Neuronal stem cell (in vitro differentiated cells): Measurements from ENCODE around the gene RNF13.

Source experiments
- DNase-seq: peaks from one replicate; pipeline ENCODE4 v3.0.0-alpha.2; 2013; ENCODE audit warnings: low spot score
- H2AFZ ChIP-seq: one replicate; pipeline ENCODE4 v1.6.1; 2013; ENCODE audit warnings: mild to moderate bottlenecking, low read length, inconsistent platforms
- H2AK5ac ChIP-seq: 2 replicates; pipeline ENCODE4 v1.6.1; 2013; ENCODE audit warnings: low read depth, mild to moderate bottlenecking, inconsistent platforms, low read length, moderate library complexity, mixed read lengths
- H2BK120ac ChIP-seq: 2 replicates; pipeline ENCODE4 v1.6.1; 2013; ENCODE audit warnings: low read depth, mild to moderate bottlenecking, inconsistent platforms, low read length, moderate library complexity, mixed read lengths
- H2BK12ac ChIP-seq: one replicate; pipeline ENCODE4 v1.6.1; 2013; ENCODE audit warnings: low read length, inconsistent platforms
- H2BK15ac ChIP-seq: 2 replicates; pipeline ENCODE4 v1.6.1; 2013; ENCODE audit warnings: mild to moderate bottlenecking, low read length, inconsistent platforms, mixed read lengths
- H2BK5ac ChIP-seq: one replicate; pipeline ENCODE4 v1.6.1; 2013; ENCODE audit warnings: inconsistent platforms, mild to moderate bottlenecking, low read length, moderate library complexity
- H3K14ac ChIP-seq: one replicate; pipeline ENCODE4 v1.6.1; 2013; ENCODE audit warnings: low read length, inconsistent platforms
- H3K18ac ChIP-seq: 2 replicates; pipeline ENCODE4 v1.6.1; 2013; ENCODE audit warnings: low read length, inconsistent platforms
- H3K23ac ChIP-seq: 2 replicates; pipeline ENCODE4 v1.6.1; 2013; ENCODE audit warnings: low read depth, mild to moderate bottlenecking, mixed read lengths, low read length, inconsistent platforms; ENCODE audit not compliant: poor library complexity
- H3K27ac ChIP-seq: replicated peaks from 3 replicates; pipeline ENCODE4 v1.5.1; 2013; ENCODE audit warnings: low read length, inconsistent platforms
- H3K27me3 ChIP-seq, 3 experiments: 2 replicates each; pipeline ENCODE4 v1.6.1; 2013; ENCODE audit warnings: low read length in 3 of 3, mild to moderate bottlenecking in 2 of 3, inconsistent platforms in 1 of 3, low read depth in 1 of 3, mixed read lengths in 1 of 3, moderate library complexity in 1 of 3; ENCODE audit not compliant: control insufficient read depth in 3 of 3, insufficient read depth in 3 of 3
- H3K36me3 ChIP-seq, 2 donors: replicated peaks in 1 of 2; 2 replicates each; pipeline ENCODE4 v1.6.1; 2013; ENCODE audit warnings: low read length in 2 of 2; ENCODE audit not compliant: control insufficient read depth in 2 of 2, insufficient read depth in 2 of 2
- H3K4ac ChIP-seq: 2 replicates; pipeline ENCODE4 v1.6.1; 2013; ENCODE audit warnings: inconsistent platforms, mild to moderate bottlenecking, low read length, moderate library complexity
- H3K4me1 ChIP-seq, 2 donors: 1 replicate in 1 of 2; 2 replicates in 1 of 2; pipeline ENCODE4 v1.6.1; 2013; ENCODE audit warnings: low read length in 2 of 2, low read depth in 1 of 2; ENCODE audit not compliant: control insufficient read depth in 2 of 2, insufficient read depth in 1 of 2
- H3K4me2 ChIP-seq: one replicate; pipeline ENCODE4 v1.6.1; 2013; ENCODE audit warnings: mild to moderate bottlenecking, low read length, inconsistent platforms; ENCODE audit not compliant: insufficient read depth, poor library complexity, severe bottlenecking
- H3K4me3 ChIP-seq, 2 donors: 2 replicates each; pipeline ENCODE4 v1.5.1; 2013; ENCODE audit warnings: low read length in 2 of 2, mild to moderate bottlenecking in 2 of 2, inconsistent platforms in 1 of 2, moderate library complexity in 1 of 2
- H3K79me1 ChIP-seq: one replicate; pipeline ENCODE4 v1.6.1; 2013; ENCODE audit warnings: low read depth, mild to moderate bottlenecking, inconsistent platforms, low read length, moderate library complexity
- H3K9ac ChIP-seq: one replicate; pipeline ENCODE4 v1.6.1; 2013; ENCODE audit warnings: mild to moderate bottlenecking, low read depth, low read length, inconsistent platforms; ENCODE audit not compliant: poor library complexity
- H3K9me3 ChIP-seq, 2 donors: replicated peaks in 1 of 2; 2 replicates each; pipeline versions ENCODE3 to v1.6.1; 2013; ENCODE audit warnings: low read length in 2 of 2, mild to moderate bottlenecking in 2 of 2, inconsistent platforms in 1 of 2, low read depth in 1 of 2, mixed read lengths in 1 of 2, moderate library complexity in 1 of 2; ENCODE audit not compliant: control insufficient read depth in 2 of 2, insufficient read depth in 1 of 2
- H4K8ac ChIP-seq: one replicate; pipeline ENCODE4 v1.6.1; 2013; ENCODE audit warnings: low read depth, mild to moderate bottlenecking, inconsistent platforms, low read length, moderate library complexity
- H4K91ac ChIP-seq: one replicate; pipeline ENCODE4 v1.6.1; 2013; ENCODE audit warnings: low read length, low read depth, mild to moderate bottlenecking, inconsistent platforms; ENCODE audit not compliant: poor library complexity
- WGBS, 2 donors: extraction: QIAGEN DNeasy Blood & Tissue Kit; methylation state at CpG; one replicate each; pipeline ENCODE4 v1.1.7; 2013; ENCODE audit warnings: missing lambda C conversion rate in 2 of 2, mixed read lengths in 1 of 2; ENCODE audit not compliant: insufficient read length in 2 of 2, insufficient replicate concordance in 1 of 2; ENCODE audit errors: extremely low coverage in 2 of 2; 5-methylcytosine and 5-hydroxymethylcytosine counted together

Gene RNF13

GRCh38 chr3:149781211-149781610, 31.8 kb upstream of the RNF13 start:
- H3K9ac ChIP-seq = no peak overlapping the region
- no peak overlapping the region for H2BK5ac ChIP-seq
- no peaks in the 10 kb centered on the region for H3K9me3 ChIP-seq
- no peak overlapping the region for H3K27ac ChIP-seq
- H2BK12ac ChIP-seq = no peak overlapping the region
- no peaks in the 10 kb centered on the region for H3K36me3 ChIP-seq
- H4K91ac ChIP-seq = no peak overlapping the region
- H2AK5ac ChIP-seq = no peak overlapping the region
- no peak overlapping the region for H3K23ac ChIP-seq
- H3K79me1 ChIP-seq = no peaks in the 10 kb centered on the region
- H3K4me3 ChIP-seq = no peak overlapping the region
- H3K14ac ChIP-seq = no peak overlapping the region
- no peak overlapping the region for H2AFZ ChIP-seq
- no peaks in the 10 kb centered on the region for H3K27me3 ChIP-seq
- no peak overlapping the region for H2BK15ac ChIP-seq
- WGBS, 2 donors = no CpG with 5 or more reads among the region's 4 CpGs
- H3K4me1 ChIP-seq = peaks cover 0 to 2% of the 10 kb centered on the region in 2 donors
- H4K8ac ChIP-seq = no peak overlapping the region
- no peak overlapping the region for H3K18ac ChIP-seq
- no peak overlapping the region for H3K4me2 ChIP-seq
- H2BK120ac ChIP-seq = no peak overlapping the region
- no peak for DNase-seq
- no peak overlapping the region for H3K4ac ChIP-seq

GRCh38 chr3:149781741-149782140, 31.3 kb upstream of the RNF13 start:
- Histone ChIP-seq H2AFZ (no peak overlapping the region), H4K8ac (no peak overlapping the region), H3K18ac (no peak overlapping the region), H3K23ac (no peak overlapping the region), H3K4me1 (peaks cover 0 to 2% of the 10 kb centered on the region in 2 donors), H3K4ac (no peak overlapping the region), H3K4me2 (no peak overlapping the region), H4K91ac (no peak overlapping the region), H3K14ac (no peak overlapping the region), H3K36me3 (no peaks in the 10 kb centered on the region), H3K9me3 (no peaks in the 10 kb centered on the region), H3K27ac (no peak overlapping the region), H2BK5ac (no peak overlapping the region), H2BK12ac (no peak overlapping the region), H2BK15ac (no peak overlapping the region), H3K79me1 (no peaks in the 10 kb centered on the region), H2AK5ac (no peak overlapping the region), H3K9ac (no peak overlapping the region), H2BK120ac (no peak overlapping the region), H3K4me3 (no peak overlapping the region), H3K27me3 (no peaks in the 10 kb centered on the region)
- WGBS, 2 donors = no CpG with 5 or more reads among the region's 3 CpGs
- no peak for DNase-seq

- no peak overlapping the region for H3K14ac ChIP-seq
- H2AFZ ChIP-seq = no peak overlapping the region
- peaks cover 0 to 2% of the 10 kb centered on the region in 2 donors for H3K4me1 ChIP-seq
- no peak overlapping the region for H3K27ac ChIP-seq
- no peak overlapping the region for H2BK15ac ChIP-seq
- no peaks in the 10 kb centered on the region for H3K79me1 ChIP-seq
- no peak overlapping the region for H3K18ac ChIP-seq
- H2BK120ac ChIP-seq = no peak overlapping the region
- no peak overlapping the region for H2AK5ac ChIP-seq
- no peak overlapping the region for H2BK5ac ChIP-seq
- no peak overlapping the region for H3K9ac ChIP-seq
- no peak overlapping the region for H4K8ac ChIP-seq
- no peak overlapping the region for H3K4me2 ChIP-seq
- H3K27me3 ChIP-seq = no peaks in the 10 kb centered on the region
- H3K9me3 ChIP-seq = no peaks in the 10 kb centered on the region
- no peak overlapping the region for H3K4me3 ChIP-seq
- no peak overlapping the region for H2BK12ac ChIP-seq
- H3K23ac ChIP-seq = no peak overlapping the region
- H3K36me3 ChIP-seq = no peaks in the 10 kb centered on the region
- no peak overlapping the region for H3K4ac ChIP-seq
- DNase-seq = no peak
- no peak overlapping the region for H4K91ac ChIP-seq
Observed at GRCh38 chr3:149783576-149783975, 29.4 kb upstream of the RNF13 start.

- Histone ChIP-seq H3K4me2 (no peak overlapping the region), H3K27ac (no peak overlapping the region), H3K14ac (no peak overlapping the region), H3K18ac (no peak overlapping the region), H2AK5ac (no peak overlapping the region), H4K8ac (no peak overlapping the region), H3K27me3 (no peaks in the 10 kb centered on the region), H2BK5ac (no peak overlapping the region), H3K4me3 (no peak overlapping the region), H2BK15ac (no peak overlapping the region), H3K4me1 (peaks cover 0 to 2% of the 10 kb centered on the region in 2 donors), H4K91ac (no peak overlapping the region), H2BK120ac (no peak overlapping the region), H2AFZ (no peak overlapping the region), H3K9ac (no peak overlapping the region), H3K9me3 (no peaks in the 10 kb centered on the region), H3K36me3 (no peaks in the 10 kb centered on the region), H3K4ac (no peak overlapping the region), H3K23ac (no peak overlapping the region), H3K79me1 (no peaks in the 10 kb centered on the region), H2BK12ac (no peak overlapping the region)
- no CpG with 5 or more reads among the region's 5 CpGs for WGBS, 2 donors
- DNase-seq = no peak
Observed at GRCh38 chr3:149784064-149784704, 28.8 kb upstream of the RNF13 start.
